HEK293T (cell line): Measurements from ENCODE around the gene DBI.

Experiments used
- BHLHE40 ChIP-seq: fragments of 450-650 bp; IDR thresholded peaks from 2 replicates; pipeline ENCODE4 v1.6.1; 2016; ENCODE audit warnings: mild to moderate bottlenecking, moderate library complexity, borderline replicate concordance
- ELF4 ChIP-seq: fragments of 450-650 bp; IDR thresholded peaks from 2 replicates; pipeline ENCODE4 v1.6.1; 2017; ENCODE audit warnings: antibody characterized with exemption
- LEF1 ChIP-seq: fragments of 450-650 bp; IDR thresholded peaks from 2 replicates; pipeline ENCODE4 v1.6.1; 2017; ENCODE audit warnings: mild to moderate bottlenecking, borderline replicate concordance
- TARDBP ChIP-seq: fragments of 450-650 bp; IDR thresholded peaks from 2 replicates; pipeline ENCODE4 v1.6.1; 2016

DNA sequence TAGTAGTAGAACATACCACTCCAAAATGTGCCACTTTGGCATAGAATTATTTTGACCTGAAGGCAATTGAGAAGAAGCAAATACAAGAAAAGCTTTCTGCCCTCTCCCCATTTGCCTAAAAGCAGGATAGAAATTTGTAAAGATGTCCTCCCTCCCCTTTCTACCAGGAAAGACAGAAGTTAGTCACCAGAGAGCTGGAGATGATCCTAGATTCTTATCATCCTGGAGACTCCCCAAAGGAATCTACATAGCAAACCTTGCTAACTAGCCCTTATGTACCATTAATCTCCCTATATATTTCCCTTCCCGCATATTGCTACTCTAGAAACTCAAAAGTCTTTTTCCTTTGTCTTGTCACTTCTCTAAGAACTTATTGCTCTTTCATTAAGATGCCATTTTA, 52.3 kb downstream of the DBI start:
- TF ChIP-seq LEF1 (no peak), BHLHE40 (no peak), TARDBP (no peak), ELF4 (no peak)
